Measurements from ENCODE around the gene SHOX. TPM values are rescaled to one million over a fixed set of nuclear protein-coding genes. Genes with fewer than 3 reads are reported as not detected.

SHOX gene
- not detected in 2 replicates for total RNA-seq

GRCh38 chrX:630612-631496, at the start of gene SHOX:
SHOX (plus strand) TSS chrX:630791; CDS start chrX:630898, 107 bp downstream.

Other genes starting within 250 kb of the SHOX start
- gene PPP2R3B, start 243.9 kb upstream of the SHOX start, total RNA-seq = 10.6 and 16.2 TPM in 2 replicates